DOHH2 (cell line): ENCODE results near the gene TMEM176A.

Source experiments
- EZH2phosphoT487 ChIP-seq: fragments of 200-600 bp; sonication (generic); IDR thresholded peaks from 2 replicates; pipeline ENCODE4 v1.6.1; 2017; ENCODE audit warnings: borderline replicate concordance, mild to moderate bottlenecking, antibody characterized with exemption, low read length, moderate library complexity, mixed read lengths
- TF ChIP-seq, protein P1 (sequence below): fragments of 200-600 bp; sonication (generic); IDR thresholded peaks from one replicate; pipeline ENCODE4 v1.5.1; 2014; ENCODE audit warnings: antibody characterized with exemption, mild to moderate bottlenecking, low read depth, low read length; ENCODE audit not compliant: poor library complexity, severe bottlenecking

DNA sequence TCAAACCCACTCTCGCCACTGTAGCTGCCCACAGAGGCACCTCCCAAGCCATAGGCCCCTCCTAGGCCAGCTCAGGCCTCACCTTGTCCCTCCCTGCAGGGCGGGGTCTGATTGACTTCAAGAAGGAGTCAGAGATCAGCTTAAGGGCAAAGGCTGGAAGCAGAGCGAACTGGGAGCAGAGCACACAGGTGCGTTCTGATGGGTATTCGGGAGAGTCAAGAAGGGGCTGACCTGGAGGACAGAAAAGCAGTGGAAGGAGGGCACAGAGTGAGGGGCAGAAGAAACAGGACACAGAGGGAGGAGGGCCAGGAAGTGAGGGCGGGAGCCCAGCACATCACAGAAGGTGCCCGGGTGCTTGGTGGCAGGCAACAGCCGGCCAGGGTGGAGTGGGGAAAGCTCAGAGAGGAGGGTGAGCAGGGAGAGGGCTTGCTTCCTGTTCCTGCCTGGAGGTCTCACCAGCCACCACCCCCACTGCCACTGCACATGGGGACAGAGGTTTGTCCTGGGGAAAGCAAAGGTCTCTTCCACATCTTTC lies 51.9 kb downstream of the TMEM176A start, which contains the start of gene AOC1:
- TF ChIP-seq, protein P1, sequence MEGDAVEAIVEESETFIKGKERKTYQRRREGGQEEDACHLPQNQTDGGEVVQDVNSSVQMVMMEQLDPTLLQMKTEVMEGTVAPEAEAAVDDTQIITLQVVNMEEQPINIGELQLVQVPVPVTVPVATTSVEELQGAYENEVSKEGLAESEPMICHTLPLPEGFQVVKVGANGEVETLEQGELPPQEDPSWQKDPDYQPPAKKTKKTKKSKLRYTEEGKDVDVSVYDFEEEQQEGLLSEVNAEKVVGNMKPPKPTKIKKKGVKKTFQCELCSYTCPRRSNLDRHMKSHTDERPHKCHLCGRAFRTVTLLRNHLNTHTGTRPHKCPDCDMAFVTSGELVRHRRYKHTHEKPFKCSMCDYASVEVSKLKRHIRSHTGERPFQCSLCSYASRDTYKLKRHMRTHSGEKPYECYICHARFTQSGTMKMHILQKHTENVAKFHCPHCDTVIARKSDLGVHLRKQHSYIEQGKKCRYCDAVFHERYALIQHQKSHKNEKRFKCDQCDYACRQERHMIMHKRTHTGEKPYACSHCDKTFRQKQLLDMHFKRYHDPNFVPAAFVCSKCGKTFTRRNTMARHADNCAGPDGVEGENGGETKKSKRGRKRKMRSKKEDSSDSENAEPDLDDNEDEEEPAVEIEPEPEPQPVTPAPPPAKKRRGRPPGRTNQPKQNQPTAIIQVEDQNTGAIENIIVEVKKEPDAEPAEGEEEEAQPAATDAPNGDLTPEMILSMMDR = no peak
- no peak for TF ChIP-seq EZH2phosphoT487
